Measurements from ENCODE around the gene CCDC122.

Gene CCDC122

GRCh38 chr13:43874504-43875092 lies 4.9 kb downstream of the CCDC122 start:
- no peaks in the 10 kb centered on the region for H3K9me3 ChIP-seq (ENCODE audit: low read length)
- no peaks in the 10 kb centered on the region for H3K27me3 ChIP-seq (ENCODE audit: control insufficient read depth in 1 of 2, insufficient read depth in 2 of 2, low read length in 2 of 2)
- H3K4me1 ChIP-seq (ENCODE audit: insufficient read depth, low read length), result peaks cover 7% of the 10 kb centered on the region
- H3K4me3 ChIP-seq (ENCODE audit: low read depth in 1 of 2, low read length in 2 of 2), result no peak overlapping the region
- H3K36me3 ChIP-seq (ENCODE audit: insufficient read depth, low read length), result peaks cover 4% of the 10 kb centered on the region
- H3K9ac ChIP-seq (ENCODE audit: low read length), result no peak overlapping the region
- no peak overlapping the region for H3K27ac ChIP-seq (ENCODE audit: low read depth, low read length)

- H3K4me3 ChIP-seq (ENCODE audit: low read depth in 1 of 2, low read length in 2 of 2), result no peak overlapping the region
- no peaks in the 10 kb centered on the region for H3K9me3 ChIP-seq (ENCODE audit: low read length)
- no peaks in the 10 kb centered on the region for H3K4me1 ChIP-seq (ENCODE audit: insufficient read depth, low read length)
- no peak overlapping the region for H3K27ac ChIP-seq (ENCODE audit: low read depth, low read length)
- H3K27me3 ChIP-seq (ENCODE audit: control insufficient read depth in 1 of 2, insufficient read depth in 2 of 2, low read length in 2 of 2), result no peaks in the 10 kb centered on the region
- peaks cover 4% of the 10 kb centered on the region for H3K36me3 ChIP-seq (ENCODE audit: insufficient read depth, low read length)
- H3K9ac ChIP-seq (ENCODE audit: low read length), result no peak overlapping the region
Measured at GRCh38 chr13:43872181-43872580, 7.4 kb downstream of the CCDC122 start.

- no peak overlapping the region for H3K27ac ChIP-seq (ENCODE audit: low read depth, low read length)
- H3K4me1 ChIP-seq (ENCODE audit: insufficient read depth, low read length), result no peaks in the 10 kb centered on the region
Measured at GRCh38 chr13:43865892-43866291, 13.6 kb downstream of the CCDC122 start.

GRCh38 chr13:43864921-43865320 lies 14.6 kb downstream of the CCDC122 start:
- no peak overlapping the region for H3K27ac ChIP-seq (ENCODE audit: low read depth, low read length)
- no peaks in the 10 kb centered on the region for H3K36me3 ChIP-seq (ENCODE audit: insufficient read depth, low read length)
- H3K9ac ChIP-seq (ENCODE audit: low read length), result no peak overlapping the region
- H3K4me3 ChIP-seq (ENCODE audit: low read depth in 1 of 2, low read length in 2 of 2), result no peak overlapping the region
- no peaks in the 10 kb centered on the region for H3K4me1 ChIP-seq (ENCODE audit: insufficient read depth, low read length)
- no peaks in the 10 kb centered on the region for H3K9me3 ChIP-seq (ENCODE audit: low read length)
- H3K27me3 ChIP-seq (ENCODE audit: control insufficient read depth in 1 of 2, insufficient read depth in 2 of 2, low read length in 2 of 2), result no peaks in the 10 kb centered on the region

More at GRCh38 chr13:43865892-43866291, 13.6 kb downstream of the CCDC122 start:
- Histone ChIP-seq H3K27me3 (ENCODE audit: control insufficient read depth in 1 of 2, insufficient read depth in 2 of 2, low read length in 2 of 2) (no peaks in the 10 kb centered on the region), H3K9me3 (ENCODE audit: low read length) (no peaks in the 10 kb centered on the region), H3K36me3 (ENCODE audit: insufficient read depth, low read length) (no peaks in the 10 kb centered on the region), H3K9ac (ENCODE audit: low read length) (no peak overlapping the region), H3K4me3 (ENCODE audit: low read depth in 1 of 2, low read length in 2 of 2) (no peak overlapping the region)

GRCh38 chr13:43861863-43862262 lies 17.7 kb downstream of the CCDC122 start:
- H3K27ac ChIP-seq (ENCODE audit: low read depth, low read length), result no peak overlapping the region
- H3K27me3 ChIP-seq (ENCODE audit: control insufficient read depth in 1 of 2, insufficient read depth in 2 of 2, low read length in 2 of 2), result no peaks in the 10 kb centered on the region
- no peak overlapping the region for H3K9ac ChIP-seq (ENCODE audit: low read length)
- no peak overlapping the region for H3K4me3 ChIP-seq (ENCODE audit: low read depth in 1 of 2, low read length in 2 of 2)
- H3K4me1 ChIP-seq (ENCODE audit: insufficient read depth, low read length), result no peaks in the 10 kb centered on the region
- no peaks in the 10 kb centered on the region for H3K36me3 ChIP-seq (ENCODE audit: insufficient read depth, low read length)
- no peaks in the 10 kb centered on the region for H3K9me3 ChIP-seq (ENCODE audit: low read length)

GRCh38 chr13:43852923-43853404 lies 26.6 kb downstream of the CCDC122 start:
- no peak overlapping the region for H3K4me3 ChIP-seq (ENCODE audit: low read depth in 1 of 2, low read length in 2 of 2)
- no peaks in the 10 kb centered on the region for H3K27me3 ChIP-seq (ENCODE audit: control insufficient read depth in 1 of 2, insufficient read depth in 2 of 2, low read length in 2 of 2)
- H3K27ac ChIP-seq (ENCODE audit: low read depth, low read length), result no peak overlapping the region
- H3K4me1 ChIP-seq (ENCODE audit: insufficient read depth, low read length), result no peaks in the 10 kb centered on the region
- no peak overlapping the region for H3K9ac ChIP-seq (ENCODE audit: low read length)
- H3K9me3 ChIP-seq (ENCODE audit: low read length), result no peaks in the 10 kb centered on the region
- H3K36me3 ChIP-seq (ENCODE audit: insufficient read depth, low read length), result no peaks in the 10 kb centered on the region

- H3K9me3 ChIP-seq (ENCODE audit: low read length), result no peaks in the 10 kb centered on the region
- no peaks in the 10 kb centered on the region for H3K36me3 ChIP-seq (ENCODE audit: insufficient read depth, low read length)
- H3K9ac ChIP-seq (ENCODE audit: low read length), result no peak overlapping the region
- no peak overlapping the region for H3K27ac ChIP-seq (ENCODE audit: low read depth, low read length)
- no peak overlapping the region for H3K4me3 ChIP-seq (ENCODE audit: low read depth in 1 of 2, low read length in 2 of 2)
- H3K4me1 ChIP-seq (ENCODE audit: insufficient read depth, low read length), result no peaks in the 10 kb centered on the region
- H3K27me3 ChIP-seq (ENCODE audit: control insufficient read depth in 1 of 2, insufficient read depth in 2 of 2, low read length in 2 of 2), result no peaks in the 10 kb centered on the region
Measured at GRCh38 chr13:43850873-43851272, 28.7 kb downstream of the CCDC122 start.

GRCh38 chr13:43848001-43848649 lies 31.4 kb downstream of the CCDC122 start:
- no peaks in the 10 kb centered on the region for H3K4me1 ChIP-seq (ENCODE audit: insufficient read depth, low read length)
- no peaks in the 10 kb centered on the region for H3K9me3 ChIP-seq (ENCODE audit: low read length)
- no peak overlapping the region for H3K4me3 ChIP-seq (ENCODE audit: low read depth in 1 of 2, low read length in 2 of 2)
- H3K27ac ChIP-seq (ENCODE audit: low read depth, low read length), result no peak overlapping the region
- no peaks in the 10 kb centered on the region for H3K27me3 ChIP-seq (ENCODE audit: control insufficient read depth in 1 of 2, insufficient read depth in 2 of 2, low read length in 2 of 2)
- no peaks in the 10 kb centered on the region for H3K36me3 ChIP-seq (ENCODE audit: insufficient read depth, low read length)
- no peak overlapping the region for H3K9ac ChIP-seq (ENCODE audit: low read length)

GRCh38 chr13:43846496-43847158 lies 32.9 kb downstream of the CCDC122 start:
- no peaks in the 10 kb centered on the region for H3K9me3 ChIP-seq (ENCODE audit: low read length)
- no peak overlapping the region for H3K9ac ChIP-seq (ENCODE audit: low read length)
- H3K4me3 ChIP-seq (ENCODE audit: low read depth in 1 of 2, low read length in 2 of 2), result no peak overlapping the region
- no peaks in the 10 kb centered on the region for H3K4me1 ChIP-seq (ENCODE audit: insufficient read depth, low read length)
- H3K36me3 ChIP-seq (ENCODE audit: insufficient read depth, low read length), result no peaks in the 10 kb centered on the region
- no peaks in the 10 kb centered on the region for H3K27me3 ChIP-seq (ENCODE audit: control insufficient read depth in 1 of 2, insufficient read depth in 2 of 2, low read length in 2 of 2)
- H3K27ac ChIP-seq (ENCODE audit: low read depth, low read length), result no peak overlapping the region

- no peak overlapping the region for H3K4me3 ChIP-seq (ENCODE audit: low read depth in 1 of 2, low read length in 2 of 2)
- no peak overlapping the region for H3K27ac ChIP-seq (ENCODE audit: low read depth, low read length)
- H3K9me3 ChIP-seq (ENCODE audit: low read length), result no peaks in the 10 kb centered on the region
- no peak overlapping the region for H3K9ac ChIP-seq (ENCODE audit: low read length)
- no peaks in the 10 kb centered on the region for H3K27me3 ChIP-seq (ENCODE audit: control insufficient read depth in 1 of 2, insufficient read depth in 2 of 2, low read length in 2 of 2)
- H3K36me3 ChIP-seq (ENCODE audit: insufficient read depth, low read length), result no peaks in the 10 kb centered on the region
- no peaks in the 10 kb centered on the region for H3K4me1 ChIP-seq (ENCODE audit: insufficient read depth, low read length)
Measured at GRCh38 chr13:43838909-43839308, 40.6 kb downstream of the CCDC122 start.

- Histone ChIP-seq H3K36me3 (ENCODE audit: insufficient read depth, low read length) (no peaks in the 10 kb centered on the region), H3K27ac (ENCODE audit: low read depth, low read length) (no peak overlapping the region), H3K4me3 (ENCODE audit: low read depth in 1 of 2, low read length in 2 of 2) (no peak overlapping the region), H3K27me3 (ENCODE audit: control insufficient read depth in 1 of 2, insufficient read depth in 2 of 2, low read length in 2 of 2) (no peaks in the 10 kb centered on the region), H3K4me1 (ENCODE audit: insufficient read depth, low read length) (no peaks in the 10 kb centered on the region), H3K9me3 (ENCODE audit: low read length) (no peaks in the 10 kb centered on the region), H3K9ac (ENCODE audit: low read length) (no peak overlapping the region)
Measured at GRCh38 chr13:43835701-43836100, 43.8 kb downstream of the CCDC122 start.

Measured in muscle layer of colon (tissue), 2 donors.